Transverse colon (tissue), 4 donors: Measurements from ENCODE around the gene TC2N.

Experiments used
- EP300 ChIP-seq: sonication (generic); formaldehyde crosslinking; IDR thresholded peaks from one replicate; pipeline ENCODE4 v1.6.1; 2017; ENCODE audit warnings: antibody characterized with exemption, low read depth
- POLR2A ChIP-seq: fragments of 450-650 bp; IDR thresholded peaks from one replicate; pipeline ENCODE4 v1.6.1; 2016; ENCODE audit warnings: antibody characterized with exemption, mild to moderate bottlenecking, moderate library complexity
- POLR2AphosphoS5 ChIP-seq, 3 donors: sonication (generic); formaldehyde crosslinking; IDR thresholded peaks; one replicate each; pipeline ENCODE4 v1.6.1; 2016; ENCODE audit warnings: antibody characterized with exemption in 3 of 3
- TF ChIP-seq, protein P1 (sequence below), 5 experiments: fragments of 200-600 bp in 3 of 5; fragments of 450-650 bp in 2 of 5; sonication (generic) in 3 of 5; IDR thresholded peaks; 1 replicate in 2 of 5; 2 replicates in 3 of 5; pipeline ENCODE4 v1.5.1; 2016 to 2017; ENCODE audit warnings: antibody characterized with exemption in 5 of 5, inconsistent platforms in 3 of 5, mild to moderate bottlenecking in 2 of 5, moderate library complexity in 1 of 5

DNA sequence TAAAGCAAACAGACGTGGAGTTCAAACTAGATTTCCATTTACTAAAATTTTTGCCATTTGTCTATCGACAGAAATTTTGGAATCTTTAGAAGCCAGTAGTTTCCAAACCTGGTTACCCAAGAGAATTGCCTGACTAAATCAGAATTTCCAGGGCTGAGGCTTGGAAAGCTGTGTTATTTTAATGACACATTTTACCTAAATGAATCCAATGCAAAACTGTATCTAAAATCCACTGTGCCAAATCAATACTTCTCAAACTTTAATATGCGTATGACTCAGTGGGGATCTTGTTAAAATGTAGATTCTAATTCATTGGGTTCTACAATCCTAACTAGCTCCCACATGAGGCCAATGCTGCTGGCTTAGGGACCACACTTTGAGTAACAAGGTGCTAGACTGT is 35.0 kb upstream of the TC2N start:
- TF ChIP-seq POLR2A (no peak), EP300 (no peak), POLR2AphosphoS5 (IDR thresholded peaks at IDR 0.05) (no peak)
- TF ChIP-seq, protein P1, sequence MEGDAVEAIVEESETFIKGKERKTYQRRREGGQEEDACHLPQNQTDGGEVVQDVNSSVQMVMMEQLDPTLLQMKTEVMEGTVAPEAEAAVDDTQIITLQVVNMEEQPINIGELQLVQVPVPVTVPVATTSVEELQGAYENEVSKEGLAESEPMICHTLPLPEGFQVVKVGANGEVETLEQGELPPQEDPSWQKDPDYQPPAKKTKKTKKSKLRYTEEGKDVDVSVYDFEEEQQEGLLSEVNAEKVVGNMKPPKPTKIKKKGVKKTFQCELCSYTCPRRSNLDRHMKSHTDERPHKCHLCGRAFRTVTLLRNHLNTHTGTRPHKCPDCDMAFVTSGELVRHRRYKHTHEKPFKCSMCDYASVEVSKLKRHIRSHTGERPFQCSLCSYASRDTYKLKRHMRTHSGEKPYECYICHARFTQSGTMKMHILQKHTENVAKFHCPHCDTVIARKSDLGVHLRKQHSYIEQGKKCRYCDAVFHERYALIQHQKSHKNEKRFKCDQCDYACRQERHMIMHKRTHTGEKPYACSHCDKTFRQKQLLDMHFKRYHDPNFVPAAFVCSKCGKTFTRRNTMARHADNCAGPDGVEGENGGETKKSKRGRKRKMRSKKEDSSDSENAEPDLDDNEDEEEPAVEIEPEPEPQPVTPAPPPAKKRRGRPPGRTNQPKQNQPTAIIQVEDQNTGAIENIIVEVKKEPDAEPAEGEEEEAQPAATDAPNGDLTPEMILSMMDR (IDR thresholded peaks at IDR 0.05): no peak
